ENCODE measurements around the gene SMIM3.
A peak's percentile ranks its signal among the peaks of the same experiment; 100 is the strongest.
"Not testable (repeated sequence)": the region's sequence is repeated elsewhere in the genome, so short reads cannot be mapped to it uniquely, and the experiment has no call there.

The SMIM3 gene

GRCh38 chr5:150778517-150779396 is at the start of gene SMIM3:
SMIM3 (plus strand) TSS chr5:150778757; CDS start chr5:150795441, 16,684 bp downstream.
- DNase-seq = peak; percentile 74 to 78

- DNase-seq = no peak
Measured at GRCh38 chr5:150729859-150730258, 48.7 kb upstream of the SMIM3 start.

- no peak for DNase-seq
Measured at GRCh38 chr5:150731669-150732242, 46.8 kb upstream of the SMIM3 start.

- peak; percentile 40 to 51 for DNase-seq
Measured at GRCh38 chr5:150734579-150735384, 43.8 kb upstream of the SMIM3 start.

GRCh38 chr5:150738862-150739261 is 39.7 kb upstream of the SMIM3 start:
- DNase-seq = no peak

- DNase-seq = no peak
Measured at GRCh38 chr5:150740992-150741391, 37.6 kb upstream of the SMIM3 start.

GRCh38 chr5:150742455-150743141 is 36.0 kb upstream of the SMIM3 start:
- DNase-seq = not testable (repeated sequence)

GRCh38 chr5:150743142-150743488 is 35.4 kb upstream of the SMIM3 start:
- not testable (repeated sequence) for DNase-seq

- no peak for DNase-seq
Measured at GRCh38 chr5:150750469-150750868, 28.1 kb upstream of the SMIM3 start.

- DNase-seq = no peak
Measured at GRCh38 chr5:150751096-150751891, 27.3 kb upstream of the SMIM3 start.

GRCh38 chr5:150753463-150753862 is 25.1 kb upstream of the SMIM3 start:
- no peak for DNase-seq

GRCh38 chr5:150753863-150754262 is 24.7 kb upstream of the SMIM3 start:
- no peak for DNase-seq

- no peak for DNase-seq
Measured at GRCh38 chr5:150757087-150757649, 21.4 kb upstream of the SMIM3 start.

GRCh38 chr5:150758203-150758530 is 20.4 kb upstream of the SMIM3 start:
- no peak for DNase-seq

- DNase-seq = peak; percentile 95
Measured at GRCh38 chr5:150758531-150759333, 19.8 kb upstream of the SMIM3 start, which contains the start of gene DCTN4. DCTN4 (minus strand) TSS chr5:150759017; CDS start chr5:150758993, 24 bp downstream.

GRCh38 chr5:150759334-150759583 is 19.3 kb upstream of the SMIM3 start:
- DNase-seq = no peak

- DNase-seq = no peak
Measured at GRCh38 chr5:150762211-150762610, 16.3 kb upstream of the SMIM3 start.

GRCh38 chr5:150763023-150763769 is 15.4 kb upstream of the SMIM3 start:
- no peak for DNase-seq

- no peak for DNase-seq
Measured at GRCh38 chr5:150764530-150764929, 14.0 kb upstream of the SMIM3 start.

- DNase-seq = no peak
Measured at GRCh38 chr5:150765011-150765798, 13.4 kb upstream of the SMIM3 start.

All from activated CD4-positive, alpha-beta T cell treated with anti-CD3 and anti-CD28 coated beads, Interleukin-2, amount 50 U/mL, for 48 hours (primary cell).